ENCODE measurements around the gene MACROH2A1.

MACROH2A1 gene

GRCh38 chr5:135319458-135319857 lies 79.6 kb downstream of the MACROH2A1 start:
- DNase-seq: no peak

- no peak for DNase-seq
Measured at GRCh38 chr5:135318924-135319323, 80.1 kb downstream of the MACROH2A1 start.

- no peak for DNase-seq
Measured at GRCh38 chr5:135318037-135318436, 81.0 kb downstream of the MACROH2A1 start.

GRCh38 chr5:135317286-135317685 lies 81.7 kb downstream of the MACROH2A1 start:
- no peak for DNase-seq

- no peak for DNase-seq
Measured at GRCh38 chr5:135315386-135315785, 83.6 kb downstream of the MACROH2A1 start.

- DNase-seq: no peak
Measured at GRCh38 chr5:135313946-135314345, 85.1 kb downstream of the MACROH2A1 start.

GRCh38 chr5:135313405-135313804 lies 85.6 kb downstream of the MACROH2A1 start:
- no peak for DNase-seq

- DNase-seq: no peak
Measured at GRCh38 chr5:135312255-135312935, 86.6 kb downstream of the MACROH2A1 start.

GRCh38 chr5:135310328-135310989 lies 88.6 kb downstream of the MACROH2A1 start:
- no peak for DNase-seq

- DNase-seq: no peak
Measured at GRCh38 chr5:135309391-135310327, 89.4 kb downstream of the MACROH2A1 start.

GRCh38 chr5:135308752-135309151 lies 90.3 kb downstream of the MACROH2A1 start:
- no peak for DNase-seq

- no peak for DNase-seq
Measured at GRCh38 chr5:135308245-135308644, 90.8 kb downstream of the MACROH2A1 start.

GRCh38 chr5:135307143-135307903 lies 91.7 kb downstream of the MACROH2A1 start:
- no peak for DNase-seq

GRCh38 chr5:135306557-135306956 lies 92.5 kb downstream of the MACROH2A1 start:
- DNase-seq: no peak

GRCh38 chr5:135304352-135305221 lies 94.4 kb downstream of the MACROH2A1 start:
- no peak for DNase-seq

- no peak for DNase-seq
Measured at GRCh38 chr5:135303582-135304173, 95.4 kb downstream of the MACROH2A1 start.

- DNase-seq: no peak
Measured at GRCh38 chr5:135296900-135297816, 101.9 kb downstream of the MACROH2A1 start.

GRCh38 chr5:135295852-135296251 lies 103.2 kb downstream of the MACROH2A1 start:
- no peak for DNase-seq

- DNase-seq: no peak
Measured at GRCh38 chr5:135294793-135295192, 104.2 kb downstream of the MACROH2A1 start.

Data from amygdala (tissue), 56 donors.